OCI-LY7 (cell line): ENCODE results near the gene BRINP2. TPM values are rescaled to one million over a fixed set of nuclear protein-coding genes. Genes with fewer than 3 reads are reported as not detected.

Experiments used
- BruUV-seq: library from RNA; stranded (reverse); fragments of 400-500 nt; replicated peaks from 2 replicates; lab custom pipeline; 2021; lab: Mats Ljungman, UMichigan
- CTCF ChIA-PET: fragments of 300-600 bp; sonication (Branson Sonifier 250); formaldehyde crosslinking; loops from one replicate; lab custom pipeline; 2022; ENCODE audit warnings: antibody characterized with exemption; ENCODE audit not compliant: unreplicated experiment; lab: Charles Lee
- POLR2A ChIA-PET: fragments of 300-600 bp; sonication (Branson Sonifier 250); formaldehyde crosslinking; loops from one replicate; lab custom pipeline; 2022; ENCODE audit warnings: antibody characterized with exemption; lab: Charles Lee
- DNase-seq: peaks from one replicate; pipeline ENCODE4 v3.0.0-alpha.2; 2015; ENCODE audit warnings: low spot score
- H2AFZ ChIP-seq: fragments of 200-600 bp; sonication (generic), shearing (Covaris generic); 2 replicates; pipeline ENCODE4 v1.6.1; 2014; ENCODE audit warnings: mild to moderate bottlenecking, antibody characterized with exemption, low read length, moderate library complexity
- H3K27ac ChIP-seq: fragments of 200-600 bp; sonication (generic); 2 replicates; pipeline ENCODE4 v1.5.1; 2014; ENCODE audit warnings: mixed run types, low read depth, mild to moderate bottlenecking, moderate library complexity, low read length, inconsistent platforms; ENCODE audit not compliant: poor library complexity, severe bottlenecking
- H3K36me3 ChIP-seq: fragments of 200-600 bp; sonication (generic); 2 replicates; pipeline ENCODE4 v1.6.1; 2014; ENCODE audit warnings: mild to moderate bottlenecking, antibody characterized with exemption, low read length, moderate library complexity, mixed read lengths; ENCODE audit not compliant: insufficient read depth
- H3K4me1 ChIP-seq: fragments of 200-600 bp; sonication (generic); 2 replicates; pipeline ENCODE4 v1.5.1; 2014; ENCODE audit warnings: mild to moderate bottlenecking, low read length; ENCODE audit not compliant: insufficient read depth, poor library complexity, severe bottlenecking
- H3K4me2 ChIP-seq: fragments of 200-600 bp; sonication (generic); 2 replicates; pipeline ENCODE4 v1.6.1; 2014; ENCODE audit warnings: mild to moderate bottlenecking, low read length
- H3K4me3 ChIP-seq: fragments of 200-600 bp; sonication (generic); 2 replicates; pipeline ENCODE4 v1.5.1; 2014; ENCODE audit warnings: mild to moderate bottlenecking, low read depth, low read length; ENCODE audit not compliant: poor library complexity, severe bottlenecking
- H3K79me2 ChIP-seq: fragments of 200-600 bp; sonication (generic); 2 replicates; pipeline ENCODE4 v1.6.1; 2016; ENCODE audit warnings: low read depth, mild to moderate bottlenecking, low read length, moderate library complexity, mixed read lengths; ENCODE audit not compliant: insufficient read depth
- H3K9me2 ChIP-seq: fragments of 200-600 bp; sonication (generic); 2 replicates; pipeline ENCODE4 v1.6.1; 2016; ENCODE audit warnings: mild to moderate bottlenecking, low read length, mixed read lengths; ENCODE audit not compliant: insufficient read depth
- H3K9me3 ChIP-seq: fragments of 200-600 bp; sonication (generic); 2 replicates; pipeline ENCODE4 v1.6.1; 2014; ENCODE audit warnings: mild to moderate bottlenecking, mixed run types, low read length, mixed read lengths
- H4K20me1 ChIP-seq: fragments of 200-600 bp; sonication (generic); 2 replicates; pipeline ENCODE4 v1.6.1; 2014; ENCODE audit warnings: mild to moderate bottlenecking, antibody characterized with exemption, low read length, moderate library complexity, mixed read lengths; ENCODE audit not compliant: insufficient read depth
- EZH2phosphoT487 ChIP-seq: fragments of 200-600 bp; sonication (generic); IDR thresholded peaks from 2 replicates; pipeline ENCODE4 v1.6.1; 2018; ENCODE audit warnings: low read depth, borderline replicate concordance, mild to moderate bottlenecking, mixed run types, antibody characterized with exemption, low read length, moderate library complexity, mixed read lengths
- intact Hi-C: fragments of 100-400 bp; cut with micrococcal nuclease; formaldehyde crosslinking; loops from one replicate; pipeline ENCODE4 v1.10.0; 2022; ENCODE audit not compliant: unreplicated experiment
- total RNA-seq, 2 experiments: library from RNA; depleted of rRNA in 1 of 2; stranded (reverse); fragments of >200 nt in 1 of 2; shearing (Covaris generic) in 1 of 2; gene quantifications; 2 replicates each; pipeline ENCODE4 v1.2.3, GENCODE V29; 2014 to 2022
- TF ChIP-seq, protein P1 (sequence below): fragments of 200-600 bp; sonication (generic); conservative IDR thresholded peaks from 2 replicates; pipeline ENCODE4 v1.5.1; 2014; ENCODE audit warnings: mild to moderate bottlenecking, antibody characterized with exemption, low read length, moderate library complexity, mixed read lengths

BRINP2 gene
- total RNA-seq, 2 experiments from 2014 or later, result not detected

DNA sequence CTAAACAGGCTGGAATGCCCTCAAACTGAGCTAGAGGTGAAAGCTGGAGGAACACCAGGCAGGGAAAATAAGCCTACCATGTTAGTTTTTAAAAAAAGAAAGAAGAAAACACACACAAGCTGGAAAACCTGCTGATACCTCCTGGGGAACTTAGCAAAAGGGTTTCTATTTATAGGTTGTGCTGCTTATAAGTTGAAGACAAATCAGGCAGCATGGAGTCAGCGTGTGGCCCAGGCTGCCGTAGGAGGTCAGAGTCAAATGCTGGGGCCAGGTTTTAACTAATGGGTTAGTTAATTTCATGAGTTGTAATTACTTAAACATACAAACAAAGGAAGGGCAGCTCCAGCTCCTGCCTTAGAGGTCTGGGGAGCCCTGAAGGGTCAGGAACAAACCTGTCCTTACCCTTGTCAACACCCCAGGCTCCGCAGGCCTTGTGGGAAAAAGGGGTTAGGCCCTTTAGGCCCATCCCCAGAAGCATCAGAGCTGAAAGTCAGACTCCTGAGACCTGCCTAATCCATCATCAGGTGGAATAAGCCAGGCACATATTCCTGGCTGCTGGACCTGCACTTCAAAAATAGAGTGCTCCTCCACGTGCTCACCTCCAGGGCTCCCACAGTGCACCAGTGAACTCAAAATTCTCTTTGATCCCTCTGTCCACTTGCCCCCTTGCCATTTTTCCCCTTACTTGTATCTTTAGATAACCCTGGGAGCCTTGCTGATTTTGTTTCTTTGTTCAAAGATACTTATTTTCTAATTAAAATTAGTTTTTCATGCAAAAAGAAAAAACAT lies 59.7 kb downstream of the BRINP2 start:
- BruUV-seq, result no TSS peak
- POLR2A ChIA-PET, result interaction anchor here (1.0 kb wide), 1 partner anchor 14 kb away, joined by 4 read pairs; no protein-coding TSS in a partner anchor
- CTCF ChIA-PET, result no interaction called here

DNA sequence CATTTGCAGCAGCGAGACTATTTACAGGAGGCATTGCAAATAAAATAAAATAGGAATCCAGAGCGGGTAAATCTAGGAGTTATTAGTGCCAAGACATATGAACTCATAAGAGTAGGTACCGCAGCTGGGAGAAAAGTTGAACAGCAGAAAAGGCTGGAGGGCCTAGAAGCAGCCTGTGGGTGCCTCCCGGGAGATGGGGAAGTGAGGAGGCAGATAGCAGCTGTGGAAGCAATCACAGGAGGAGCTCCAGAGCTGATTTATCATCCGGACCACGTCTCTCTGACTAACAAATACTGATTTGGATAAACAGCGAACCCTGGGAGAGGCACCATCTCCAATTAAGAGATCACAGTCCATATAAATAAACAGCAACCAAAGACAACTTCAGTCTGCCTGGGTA lies 64.6 kb downstream of the BRINP2 start:
- CTCF ChIA-PET, result no interaction called here
- Histone ChIP-seq H3K79me2 (no peaks in the 10 kb centered on the region), H2AFZ (no peak overlapping the region), H3K36me3 (no peaks in the 10 kb centered on the region), H3K9me3 (no peaks in the 10 kb centered on the region), H4K20me1 (no peaks in the 10 kb centered on the region), H3K4me3 (no peak overlapping the region), H3K9me2 (no peaks in the 10 kb centered on the region), H3K27ac (no peak overlapping the region), H3K4me1 (no peaks in the 10 kb centered on the region), H3K4me2 (no peak overlapping the region)
- POLR2A ChIA-PET, result interaction anchor here (1.1 kb wide), 1 partner anchor 11 kb away, joined by 3 read pairs; no protein-coding TSS in a partner anchor
- no TSS peak for BruUV-seq
- no peak for DNase-seq
- no peak for TF ChIP-seq EZH2phosphoT487
- TF ChIP-seq, protein P1, sequence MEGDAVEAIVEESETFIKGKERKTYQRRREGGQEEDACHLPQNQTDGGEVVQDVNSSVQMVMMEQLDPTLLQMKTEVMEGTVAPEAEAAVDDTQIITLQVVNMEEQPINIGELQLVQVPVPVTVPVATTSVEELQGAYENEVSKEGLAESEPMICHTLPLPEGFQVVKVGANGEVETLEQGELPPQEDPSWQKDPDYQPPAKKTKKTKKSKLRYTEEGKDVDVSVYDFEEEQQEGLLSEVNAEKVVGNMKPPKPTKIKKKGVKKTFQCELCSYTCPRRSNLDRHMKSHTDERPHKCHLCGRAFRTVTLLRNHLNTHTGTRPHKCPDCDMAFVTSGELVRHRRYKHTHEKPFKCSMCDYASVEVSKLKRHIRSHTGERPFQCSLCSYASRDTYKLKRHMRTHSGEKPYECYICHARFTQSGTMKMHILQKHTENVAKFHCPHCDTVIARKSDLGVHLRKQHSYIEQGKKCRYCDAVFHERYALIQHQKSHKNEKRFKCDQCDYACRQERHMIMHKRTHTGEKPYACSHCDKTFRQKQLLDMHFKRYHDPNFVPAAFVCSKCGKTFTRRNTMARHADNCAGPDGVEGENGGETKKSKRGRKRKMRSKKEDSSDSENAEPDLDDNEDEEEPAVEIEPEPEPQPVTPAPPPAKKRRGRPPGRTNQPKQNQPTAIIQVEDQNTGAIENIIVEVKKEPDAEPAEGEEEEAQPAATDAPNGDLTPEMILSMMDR, result no peak
- intact Hi-C loops, result no loop called here

More for the DNA sequence above, 59.7 kb downstream of the BRINP2 start:
- Histone ChIP-seq H3K79me2 (no peaks in the 10 kb centered on the region), H3K9me2 (no peaks in the 10 kb centered on the region), H2AFZ (no peak overlapping the region), H3K36me3 (no peaks in the 10 kb centered on the region), H4K20me1 (no peaks in the 10 kb centered on the region), H3K4me1 (no peaks in the 10 kb centered on the region), H3K9me3 (no peaks in the 10 kb centered on the region), H3K4me3 (no peak overlapping the region), H3K27ac (no peak overlapping the region), H3K4me2 (no peak overlapping the region)
- DNase-seq, result no peak
- intact Hi-C loops, result no loop called here
- no peak for TF ChIP-seq EZH2phosphoT487
- TF ChIP-seq, protein P1, result no peak

DNA sequence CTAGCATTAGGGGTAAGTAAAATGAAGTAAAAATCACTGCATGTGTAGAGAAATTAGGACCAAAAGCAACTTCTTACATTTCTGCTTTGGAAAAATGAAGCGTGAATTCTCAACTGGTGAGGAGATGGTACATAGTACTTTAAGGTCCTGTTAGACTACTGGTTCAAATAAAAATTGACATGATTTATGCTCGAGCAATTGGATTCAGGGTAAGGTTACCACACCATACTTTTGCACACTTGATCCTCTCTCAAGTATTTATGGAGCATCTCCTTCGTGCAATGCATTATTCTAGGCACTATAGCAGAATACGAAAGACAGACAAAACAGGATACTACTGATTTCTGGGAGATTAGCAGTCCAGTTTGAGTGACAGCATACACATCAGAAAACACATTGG lies 66.2 kb downstream of the BRINP2 start:
- CTCF ChIA-PET, result no interaction called here
- BruUV-seq, result no TSS peak
- Histone ChIP-seq H3K4me1 (no peaks in the 10 kb centered on the region), H3K36me3 (no peaks in the 10 kb centered on the region), H3K79me2 (no peaks in the 10 kb centered on the region), H3K27ac (no peak overlapping the region), H3K4me2 (no peak overlapping the region), H3K9me2 (no peaks in the 10 kb centered on the region), H3K4me3 (no peak overlapping the region), H4K20me1 (no peaks in the 10 kb centered on the region), H2AFZ (no peak overlapping the region), H3K9me3 (no peaks in the 10 kb centered on the region)
- no peak for DNase-seq
- POLR2A ChIA-PET, result no interaction called here
- intact Hi-C loops, result no loop called here
- TF ChIP-seq EZH2phosphoT487, result no peak
- TF ChIP-seq, protein P1, result no peak
